ENCODE measurements around the gene PRPH.

DNA sequence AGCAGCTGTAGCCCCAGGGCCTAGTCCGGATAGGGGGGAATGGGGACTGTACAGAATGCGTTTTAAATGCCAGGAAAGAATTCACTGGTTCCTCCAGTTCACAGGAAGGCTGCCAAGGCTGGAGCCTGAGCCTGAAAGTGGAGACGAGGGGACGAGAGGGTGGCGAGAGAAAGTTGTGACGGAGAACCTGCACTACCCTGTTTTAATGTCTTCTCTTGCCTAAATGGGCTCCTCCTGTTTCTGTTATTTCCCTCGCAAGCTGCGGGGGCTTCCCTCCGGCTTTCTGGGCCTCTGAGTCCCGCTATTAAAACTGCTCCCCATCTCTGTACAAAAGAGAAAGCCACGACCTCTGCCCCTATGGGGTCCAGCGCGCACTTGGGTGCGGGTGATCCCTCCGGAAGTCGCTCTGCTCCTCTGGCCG is 37.5 kb downstream of the PRPH start:
- TF ChIP-seq, protein P1, sequence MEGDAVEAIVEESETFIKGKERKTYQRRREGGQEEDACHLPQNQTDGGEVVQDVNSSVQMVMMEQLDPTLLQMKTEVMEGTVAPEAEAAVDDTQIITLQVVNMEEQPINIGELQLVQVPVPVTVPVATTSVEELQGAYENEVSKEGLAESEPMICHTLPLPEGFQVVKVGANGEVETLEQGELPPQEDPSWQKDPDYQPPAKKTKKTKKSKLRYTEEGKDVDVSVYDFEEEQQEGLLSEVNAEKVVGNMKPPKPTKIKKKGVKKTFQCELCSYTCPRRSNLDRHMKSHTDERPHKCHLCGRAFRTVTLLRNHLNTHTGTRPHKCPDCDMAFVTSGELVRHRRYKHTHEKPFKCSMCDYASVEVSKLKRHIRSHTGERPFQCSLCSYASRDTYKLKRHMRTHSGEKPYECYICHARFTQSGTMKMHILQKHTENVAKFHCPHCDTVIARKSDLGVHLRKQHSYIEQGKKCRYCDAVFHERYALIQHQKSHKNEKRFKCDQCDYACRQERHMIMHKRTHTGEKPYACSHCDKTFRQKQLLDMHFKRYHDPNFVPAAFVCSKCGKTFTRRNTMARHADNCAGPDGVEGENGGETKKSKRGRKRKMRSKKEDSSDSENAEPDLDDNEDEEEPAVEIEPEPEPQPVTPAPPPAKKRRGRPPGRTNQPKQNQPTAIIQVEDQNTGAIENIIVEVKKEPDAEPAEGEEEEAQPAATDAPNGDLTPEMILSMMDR (IDR thresholded peaks at IDR 0.05) = no peak
- no peak for TF ChIP-seq EZH2 (IDR thresholded peaks at IDR 0.05; ENCODE audit: borderline replicate concordance, insufficient read depth, low read depth, low read length, poor library complexity, severe bottlenecking)
